Activated naive CD4-positive, alpha-beta T cell treated with anti-CD3 and anti-CD28 coated beads for 36 hours (primary cell): ENCODE measurements around the gene ANTKMT. TPM values are rescaled to one million over a fixed set of nuclear protein-coding genes. Genes with fewer than 3 reads are reported as not detected.

Experiments used
- CTCF ChIA-PET: fragments of 350-600 bp; sonication (Branson Sonifier 250); formaldehyde crosslinking; loops from one replicate; lab custom pipeline; 2021; ENCODE audit warnings: antibody characterized with exemption; lab: Charles Lee
- DNase-seq: peaks from one replicate; pipeline ENCODE4 v3.0.0-alpha.2; 2020
- H3K27ac Mint-ChIP-seq: one replicate; pipeline ENCODE4 v1.8.0; 2021; ENCODE audit warnings: mild to moderate bottlenecking, mixed read lengths
- H3K27me3 Mint-ChIP-seq: one replicate; pipeline ENCODE4 v1.8.0; 2021; ENCODE audit warnings: low read depth, mixed read lengths
- H3K36me3 Mint-ChIP-seq: one replicate; pipeline ENCODE4 v1.8.0; 2021; ENCODE audit warnings: low read depth, mixed read lengths
- H3K4me1 Mint-ChIP-seq: one replicate; pipeline ENCODE4 v1.8.0; 2021; ENCODE audit warnings: low read depth, mixed read lengths
- H3K4me3 Mint-ChIP-seq: one replicate; pipeline ENCODE4 v1.8.0; 2021; ENCODE audit warnings: mild to moderate bottlenecking, moderate library complexity, mixed read lengths
- H3K9me3 Mint-ChIP-seq: one replicate; pipeline ENCODE4 v1.8.0; 2021; ENCODE audit warnings: mixed read lengths
- intact Hi-C: fragments of 100-400 bp; cut with micrococcal nuclease; formaldehyde crosslinking; loops from one replicate; pipeline ENCODE4 v1.15.1; 2023
- total RNA-seq, 2 experiments: library from RNA; stranded (reverse); gene quantifications; one replicate each; pipeline ENCODE4 v1.2.3, GENCODE V29; 2021

Gene ANTKMT
- total RNA-seq, 2 experiments from 2014 or later: 21.5 to 24.3 TPM

- no peaks in the 10 kb centered on the region for H3K27me3 Mint-ChIP-seq
- no peak overlapping the region for H3K4me3 Mint-ChIP-seq
- no peak for DNase-seq
- intact Hi-C loops: loop anchor here (5.0 kb wide), 1 partner anchor 41 kb away; the partner anchor contains the start of genes JMJD8 and STUB1
- no peak overlapping the region for H3K27ac Mint-ChIP-seq
- H3K4me1 Mint-ChIP-seq: peaks cover 17% of the 10 kb centered on the region
- CTCF ChIA-PET: interaction anchor here (1.6 kb wide), 1 partner anchor 11 kb away, joined by 5 read pairs; no protein-coding TSS in a partner anchor
- no peaks in the 10 kb centered on the region for H3K9me3 Mint-ChIP-seq
- no peaks in the 10 kb centered on the region for H3K36me3 Mint-ChIP-seq
Observed at GRCh38 chr16:723695-724094, 2.7 kb downstream of the ANTKMT start.

- Mint-ChIP-seq H3K4me3 (no peak overlapping the region), H3K27me3 (no peaks in the 10 kb centered on the region), H3K4me1 (peaks cover 13% of the 10 kb centered on the region), H3K27ac (no peak overlapping the region), H3K9me3 (no peaks in the 10 kb centered on the region), H3K36me3 (no peaks in the 10 kb centered on the region)
- intact Hi-C loops: loop anchor here (5.0 kb wide), 1 partner anchor 42 kb away; the partner anchor contains the start of genes JMJD8 and STUB1
- DNase-seq: no peak
- CTCF ChIA-PET: interaction anchor here (0.5 to 2.5 kb wide), 5 partner anchors 8 to 596 kb away, joined by 3 to 14 read pairs (median 5); partner anchors contain the start of gene CIAO3
Observed at GRCh38 chr16:724188-725040, 3.5 kb downstream of the ANTKMT start.

GRCh38 chr16:725041-725376 lies 4.1 kb downstream of the ANTKMT start:
- no peak for DNase-seq
- Mint-ChIP-seq H3K27me3 (no peaks in the 10 kb centered on the region), H3K4me3 (no peak overlapping the region), H3K9me3 (no peaks in the 10 kb centered on the region), H3K27ac (no peak overlapping the region), H3K36me3 (no peaks in the 10 kb centered on the region), H3K4me1 (peaks cover 8% of the 10 kb centered on the region)
- intact Hi-C loops: no loop called here
- CTCF ChIA-PET: interaction anchor here (0.5 to 2.5 kb wide), 4 partner anchors 10 to 596 kb away, joined by 3 to 14 read pairs (median 6); partner anchors contain the start of gene CIAO3

GRCh38 chr16:725463-726187 lies 4.7 kb downstream of the ANTKMT start:
- Mint-ChIP-seq H3K27me3 (no peaks in the 10 kb centered on the region), H3K9me3 (no peaks in the 10 kb centered on the region), H3K4me1 (peaks cover 4% of the 10 kb centered on the region), H3K36me3 (no peaks in the 10 kb centered on the region), H3K27ac (no peak overlapping the region), H3K4me3 (peak overlapping the region; percentile 12)
- no peak for DNase-seq
- CTCF ChIA-PET: interaction anchor here (0.8 to 2.5 kb wide), 3 partner anchors 9 to 16 kb away, joined by 3 to 14 read pairs (median 6); partner anchors contain the start of gene CIAO3
- intact Hi-C loops: no loop called here

- DNase-seq: no peak
- Mint-ChIP-seq H3K4me3 (peak overlapping the region; percentile 64), H3K27me3 (no peaks in the 10 kb centered on the region), H3K4me1 (peaks cover 4% of the 10 kb centered on the region), H3K9me3 (no peaks in the 10 kb centered on the region), H3K27ac (no peak overlapping the region), H3K36me3 (no peaks in the 10 kb centered on the region)
- intact Hi-C loops: no loop called here
- CTCF ChIA-PET: interaction anchor here (0.8 to 2.5 kb wide), 3 partner anchors 10 to 16 kb away, joined by 3 to 14 read pairs (median 3); no protein-coding TSS in a partner anchor
Observed at GRCh38 chr16:726188-726437, 5.2 kb downstream of the ANTKMT start.

GRCh38 chr16:726438-727290 lies 5.7 kb downstream of the ANTKMT start, which contains the start of the genes CCDC78 and HAGHL:
TSS of gene CCDC78 (minus strand) at chr16:726443. CDS start at chr16:726367, 76 bp downstream.
TSS of gene HAGHL (plus strand) at chr16:727106. CDS start at chr16:727510, 404 bp downstream.
- peak; percentile 50 for DNase-seq
- H3K9me3 Mint-ChIP-seq: no peaks in the 10 kb centered on the region
- no peaks in the 10 kb centered on the region for H3K36me3 Mint-ChIP-seq
- CTCF ChIA-PET: interaction anchor here (0.8 to 2.5 kb wide), 4 partner anchors 9 to 15 kb away, joined by 3 to 14 read pairs (median 3); no protein-coding TSS in a partner anchor
- H3K27me3 Mint-ChIP-seq: no peaks in the 10 kb centered on the region
- H3K4me1 Mint-ChIP-seq: peaks cover 4% of the 10 kb centered on the region
- H3K4me3 Mint-ChIP-seq: peak within 1 kb of the TSS; percentile 64
- intact Hi-C loops: no loop called here
- H3K27ac Mint-ChIP-seq: no peak within 1 kb of the TSS

- peak; percentile 37 for DNase-seq
- Mint-ChIP-seq H3K36me3 (no peaks in the 10 kb centered on the region), H3K4me3 (peak overlapping the region; percentile 57), H3K27ac (no peak overlapping the region), H3K27me3 (no peaks in the 10 kb centered on the region), H3K4me1 (peaks cover 4% of the 10 kb centered on the region), H3K9me3 (no peaks in the 10 kb centered on the region)
- CTCF ChIA-PET: interaction anchor here (1.2 to 1.5 kb wide), 2 partner anchors 8 to 14 kb away, joined by 3 read pairs; no protein-coding TSS in a partner anchor
- intact Hi-C loops: no loop called here
Observed at GRCh38 chr16:727291-727977, 6.5 kb downstream of the ANTKMT start.

GRCh38 chr16:728131-728889 lies 7.4 kb downstream of the ANTKMT start:
- CTCF ChIA-PET: no interaction called here

GRCh38 chr16:728890-729744 lies 8.2 kb downstream of the ANTKMT start:
- intact Hi-C loops: no loop called here
- DNase-seq: no peak
- CTCF ChIA-PET: interaction anchor here (0.7 kb wide), 1 partner anchor 9 kb away, joined by 3 read pairs; no protein-coding TSS in a partner anchor
- Mint-ChIP-seq H3K27me3 (no peaks in the 10 kb centered on the region), H3K9me3 (no peaks in the 10 kb centered on the region), H3K27ac (no peak overlapping the region), H3K36me3 (peaks cover 2% of the 10 kb centered on the region), H3K4me3 (peak overlapping the region; percentile 42), H3K4me1 (peaks cover 2% of the 10 kb centered on the region)

More at GRCh38 chr16:728131-728889, 7.4 kb downstream of the ANTKMT start:
- DNase-seq: peak; percentile 48
- H3K36me3 Mint-ChIP-seq: peaks cover 2% of the 10 kb centered on the region
- intact Hi-C loops: no loop called here
- no peaks in the 10 kb centered on the region for H3K9me3 Mint-ChIP-seq
- H3K27ac Mint-ChIP-seq: no peak overlapping the region
- H3K4me1 Mint-ChIP-seq: peaks cover 4% of the 10 kb centered on the region
- H3K4me3 Mint-ChIP-seq: peak overlapping the region; percentile 42
- H3K27me3 Mint-ChIP-seq: no peaks in the 10 kb centered on the region
